Stimulated activated CD8-positive, alpha-beta memory T cell treated with anti-CD3 and anti-CD28 coated beads, Interleukin-7, amount 100 ng/mL, for 4 hours (primary cell): ENCODE results near the gene APOBEC3F.

Experiments
- DNase-seq, 2 donors: peaks; one replicate each; pipeline ENCODE4 v3.0.0-alpha.2; 2020; ENCODE audit warnings: low read depth in 2 of 2

Gene APOBEC3F

GRCh38 chr22:39092111-39092862, 51.6 kb downstream of the APOBEC3F start:
- DNase-seq: no peak

GRCh38 chr22:39094717-39095389, 54.2 kb downstream of the APOBEC3F start:
- no peak for DNase-seq

GRCh38 chr22:39095971-39096370, 55.3 kb downstream of the APOBEC3F start:
- no peak for DNase-seq

GRCh38 chr22:39097098-39098020, 56.7 kb downstream of the APOBEC3F start, which contains the start of gene APOBEC3H:
Gene APOBEC3H, plus strand, starts transcription at chr22:39097244. Its CDS starts 3,035 bp downstream, at chr22:39100279.
- no peak for DNase-seq

GRCh38 chr22:39098026-39098425, 57.4 kb downstream of the APOBEC3F start:
- no peak for DNase-seq

- no peak for DNase-seq
Measured at GRCh38 chr22:39098576-39098975, 57.9 kb downstream of the APOBEC3F start.

GRCh38 chr22:39101226-39101625, 60.6 kb downstream of the APOBEC3F start:
- no peak for DNase-seq

GRCh38 chr22:39103431-39103830, 62.8 kb downstream of the APOBEC3F start:
- no peak for DNase-seq
